ENCODE results near the gene ORMDL2. TPM values are rescaled to one million over a fixed set of nuclear protein-coding genes. Genes with fewer than 3 reads are reported as not detected.
"Not testable (repeated sequence)": the region's sequence is repeated elsewhere in the genome, so short reads cannot be mapped to it uniquely, and the experiment has no call there.

Gene ORMDL2
- total RNA-seq, 1 donor from 2014 or later, result 12.5 TPM

GRCh38 chr12:55861396-55861795 is 43.6 kb downstream of the ORMDL2 start:
- no peaks in the 10 kb centered on the region for H3K27me3 Mint-ChIP-seq (ENCODE audit: insufficient read depth, low read depth)
- no peaks in the 10 kb centered on the region for H3K4me1 ChIP-seq
- H3K27ac ChIP-seq, result no peak overlapping the region
- no peak for TF ChIP-seq EZH2 (IDR thresholded peaks at IDR 0.05)
- TF ChIP-seq, protein P1, sequence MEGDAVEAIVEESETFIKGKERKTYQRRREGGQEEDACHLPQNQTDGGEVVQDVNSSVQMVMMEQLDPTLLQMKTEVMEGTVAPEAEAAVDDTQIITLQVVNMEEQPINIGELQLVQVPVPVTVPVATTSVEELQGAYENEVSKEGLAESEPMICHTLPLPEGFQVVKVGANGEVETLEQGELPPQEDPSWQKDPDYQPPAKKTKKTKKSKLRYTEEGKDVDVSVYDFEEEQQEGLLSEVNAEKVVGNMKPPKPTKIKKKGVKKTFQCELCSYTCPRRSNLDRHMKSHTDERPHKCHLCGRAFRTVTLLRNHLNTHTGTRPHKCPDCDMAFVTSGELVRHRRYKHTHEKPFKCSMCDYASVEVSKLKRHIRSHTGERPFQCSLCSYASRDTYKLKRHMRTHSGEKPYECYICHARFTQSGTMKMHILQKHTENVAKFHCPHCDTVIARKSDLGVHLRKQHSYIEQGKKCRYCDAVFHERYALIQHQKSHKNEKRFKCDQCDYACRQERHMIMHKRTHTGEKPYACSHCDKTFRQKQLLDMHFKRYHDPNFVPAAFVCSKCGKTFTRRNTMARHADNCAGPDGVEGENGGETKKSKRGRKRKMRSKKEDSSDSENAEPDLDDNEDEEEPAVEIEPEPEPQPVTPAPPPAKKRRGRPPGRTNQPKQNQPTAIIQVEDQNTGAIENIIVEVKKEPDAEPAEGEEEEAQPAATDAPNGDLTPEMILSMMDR (IDR thresholded peaks at IDR 0.05), result no peak
- TF ChIP-seq EZH2phosphoT487 (IDR thresholded peaks at IDR 0.05), result no peak
- no peak overlapping the region for H2AFZ ChIP-seq (replicated peaks)
- no peak for DNase-seq (ENCODE audit: low spot score)
- H3K4me3 Mint-ChIP-seq, result no peak overlapping the region
- H3K4me3 ChIP-seq, result no peak overlapping the region
- H3K27me3 ChIP-seq, result no peaks in the 10 kb centered on the region
- no peak overlapping the region for H3K4me2 ChIP-seq
- H3K36me3 ChIP-seq, result no peaks in the 10 kb centered on the region
- peaks cover 11% of the 10 kb centered on the region for H3K9me3 Mint-ChIP-seq
- H4K20me1 ChIP-seq (ENCODE audit: low read depth), result no peaks in the 10 kb centered on the region
- no peaks in the 10 kb centered on the region for H3K9me3 ChIP-seq (ENCODE audit: low read depth)
- no peaks in the 10 kb centered on the region for H3K36me3 Mint-ChIP-seq
- H3F3A ChIP-seq (ENCODE audit: low read depth), result no peaks in the 10 kb centered on the region
- H3K27ac Mint-ChIP-seq, result no peak overlapping the region
- H3K79me2 ChIP-seq (ENCODE audit: low read depth), result no peaks in the 10 kb centered on the region
- H3K4me1 Mint-ChIP-seq, result no peaks in the 10 kb centered on the region
- no peak overlapping the region for H3K9ac ChIP-seq

- H3F3A ChIP-seq (ENCODE audit: low read depth), result no peaks in the 10 kb centered on the region
- H3K4me2 ChIP-seq, result no peak overlapping the region
- no peaks in the 10 kb centered on the region for H3K27me3 Mint-ChIP-seq (ENCODE audit: insufficient read depth, low read depth)
- no peak overlapping the region for H3K27ac Mint-ChIP-seq
- no peaks in the 10 kb centered on the region for H3K4me1 ChIP-seq
- no peak for DNase-seq (ENCODE audit: low spot score)
- no peak overlapping the region for H3K27ac ChIP-seq
- H3K79me2 ChIP-seq (ENCODE audit: low read depth), result no peaks in the 10 kb centered on the region
- no peaks in the 10 kb centered on the region for H3K4me1 Mint-ChIP-seq
- no peak overlapping the region for H3K4me3 ChIP-seq
- no peaks in the 10 kb centered on the region for H4K20me1 ChIP-seq (ENCODE audit: low read depth)
- no peaks in the 10 kb centered on the region for H3K36me3 Mint-ChIP-seq
- H2AFZ ChIP-seq (replicated peaks), result no peak overlapping the region
- H3K9me3 Mint-ChIP-seq, result peaks cover 11% of the 10 kb centered on the region
- no peak overlapping the region for H3K9ac ChIP-seq
- H3K36me3 ChIP-seq, result no peaks in the 10 kb centered on the region
- H3K9me3 ChIP-seq (ENCODE audit: low read depth), result no peaks in the 10 kb centered on the region
- TF ChIP-seq, protein P1 (IDR thresholded peaks at IDR 0.05), result no peak
- no peak for TF ChIP-seq EZH2 (IDR thresholded peaks at IDR 0.05)
- H3K27me3 ChIP-seq, result no peaks in the 10 kb centered on the region
- H3K4me3 Mint-ChIP-seq, result no peak overlapping the region
Measured at GRCh38 chr12:55861871-55862270, 44.0 kb downstream of the ORMDL2 start.

DNA sequence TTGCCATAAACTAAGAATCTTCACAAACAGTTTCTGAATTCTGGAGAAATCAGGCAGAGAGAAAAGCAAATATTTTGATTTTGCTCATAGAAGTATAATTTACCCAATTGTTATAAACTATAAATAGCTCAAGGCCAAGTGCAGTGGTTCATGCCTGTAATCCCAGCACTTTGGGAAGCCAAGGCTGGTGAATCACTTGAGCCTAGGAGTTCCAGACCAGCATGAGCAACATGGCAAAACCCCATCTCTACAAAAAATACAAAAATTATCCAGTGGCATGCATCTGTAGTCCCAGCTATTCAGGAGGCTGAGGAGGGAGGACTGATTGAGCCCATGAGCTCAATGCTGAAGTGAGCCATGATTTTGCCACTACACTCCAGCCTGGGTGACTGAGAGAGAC is 44.4 kb downstream of the ORMDL2 start:
- Histone ChIP-seq H3K4me3 (no peak overlapping the region), H3K4me1 (no peaks in the 10 kb centered on the region), H2AFZ (replicated peaks) (no peak overlapping the region), H3K36me3 (no peaks in the 10 kb centered on the region), H3F3A (ENCODE audit: low read depth) (no peaks in the 10 kb centered on the region), H3K79me2 (ENCODE audit: low read depth) (no peaks in the 10 kb centered on the region), H4K20me1 (ENCODE audit: low read depth) (no peaks in the 10 kb centered on the region), H3K27me3 (no peaks in the 10 kb centered on the region), H3K4me2 (no peak overlapping the region), H3K9ac (no peak overlapping the region), H3K27ac (no peak overlapping the region), H3K9me3 (ENCODE audit: low read depth) (no peaks in the 10 kb centered on the region)
- no peak for TF ChIP-seq EZH2phosphoT487 (IDR thresholded peaks at IDR 0.05)
- TF ChIP-seq, protein P1 (IDR thresholded peaks at IDR 0.05), result no peak
- no peak for TF ChIP-seq EZH2 (IDR thresholded peaks at IDR 0.05)
- Mint-ChIP-seq H3K4me1 (no peaks in the 10 kb centered on the region), H3K27ac (no peak overlapping the region), H3K9me3 (peaks cover 11% of the 10 kb centered on the region), H3K4me3 (no peak overlapping the region), H3K36me3 (no peaks in the 10 kb centered on the region), H3K27me3 (ENCODE audit: insufficient read depth, low read depth) (no peaks in the 10 kb centered on the region)
- no peak for DNase-seq (ENCODE audit: low spot score)

GRCh38 chr12:55862931-55863330 is 45.1 kb downstream of the ORMDL2 start:
- not testable (repeated sequence) for H3K9me3 ChIP-seq (ENCODE audit: low read depth); H3K4me1 Mint-ChIP-seq; H2AFZ ChIP-seq (replicated peaks); DNase-seq (ENCODE audit: low spot score); H3K79me2 ChIP-seq (ENCODE audit: low read depth); H3K4me3 Mint-ChIP-seq; H3K27ac Mint-ChIP-seq; H3K4me3 ChIP-seq; H3K27me3 Mint-ChIP-seq (ENCODE audit: insufficient read depth, low read depth); H3K4me2 ChIP-seq; H3K36me3 ChIP-seq; H3F3A ChIP-seq (ENCODE audit: low read depth); H3K27ac ChIP-seq; H3K27me3 ChIP-seq; H3K9ac ChIP-seq; H4K20me1 ChIP-seq (ENCODE audit: low read depth); H3K4me1 ChIP-seq; H3K36me3 Mint-ChIP-seq
- H3K9me3 Mint-ChIP-seq, result peaks cover 11% of the 10 kb centered on the region

All from neural progenitor cell (in vitro differentiated cells).